Tibial artery (tissue), 4 donors: ENCODE data around the gene CSF1.

Experiments used
- DNase-seq, 2 donors: peaks; one replicate each; pipeline ENCODE4 v3.0.0-alpha.2; 2019
- H3K27ac ChIP-seq, 2 donors: fragments of 200-600 bp; sonication (generic) in 1 of 2; 1 replicate in 1 of 2; 2 replicates in 1 of 2; pipeline ENCODE4 v1.5.1; 2018 to 2019; ENCODE audit warnings: mild to moderate bottlenecking in 1 of 2
- H3K27me3 ChIP-seq, 2 donors: fragments of 200-600 bp; sonication (generic) in 1 of 2; one replicate each; pipeline versions ENCODE4 v1.5.1 to v1.6.0; 2016 to 2019
- H3K36me3 ChIP-seq, 3 donors: fragments of 200-600 bp; sonication (generic) in 2 of 3; one replicate each; pipeline ENCODE4 v1.5.1; 2016 to 2019; ENCODE audit warnings: mild to moderate bottlenecking in 2 of 3
- H3K4me1 ChIP-seq, 4 donors: fragments of 200-600 bp; sonication (generic) in 2 of 4; 1 replicate in 3 of 4; 2 replicates in 1 of 4; pipeline ENCODE4 v1.5.1; 2016 to 2019
- H3K4me3 ChIP-seq, 2 donors: fragments of 200-600 bp; sonication (generic) in 1 of 2; 1 replicate in 1 of 2; 2 replicates in 1 of 2; pipeline ENCODE4 v1.5.1; 2018 to 2019; ENCODE audit warnings: mild to moderate bottlenecking in 2 of 2
- H3K9me3 ChIP-seq, 3 donors: fragments of 200-600 bp; sonication (generic) in 1 of 3; one replicate each; pipeline ENCODE4 v1.5.1; 2016 to 2019
- intact Hi-C: fragments of 100-400 bp; cut with DNase I; formaldehyde crosslinking; loops from one replicate; pipeline ENCODE4 v1.15.0; 2023; ENCODE audit warnings: low total_unique reads
- TF ChIP-seq, protein P1 (sequence below), 2 experiments: fragments of 200-600 bp in 1 of 2; fragments of 450-650 bp in 1 of 2; IDR thresholded peaks; one replicate each; pipeline ENCODE4 v1.5.1; 2017 to 2019; ENCODE audit warnings: antibody characterized with exemption in 2 of 2, mild to moderate bottlenecking in 1 of 2, moderate library complexity in 1 of 2

The CSF1 gene

DNA sequence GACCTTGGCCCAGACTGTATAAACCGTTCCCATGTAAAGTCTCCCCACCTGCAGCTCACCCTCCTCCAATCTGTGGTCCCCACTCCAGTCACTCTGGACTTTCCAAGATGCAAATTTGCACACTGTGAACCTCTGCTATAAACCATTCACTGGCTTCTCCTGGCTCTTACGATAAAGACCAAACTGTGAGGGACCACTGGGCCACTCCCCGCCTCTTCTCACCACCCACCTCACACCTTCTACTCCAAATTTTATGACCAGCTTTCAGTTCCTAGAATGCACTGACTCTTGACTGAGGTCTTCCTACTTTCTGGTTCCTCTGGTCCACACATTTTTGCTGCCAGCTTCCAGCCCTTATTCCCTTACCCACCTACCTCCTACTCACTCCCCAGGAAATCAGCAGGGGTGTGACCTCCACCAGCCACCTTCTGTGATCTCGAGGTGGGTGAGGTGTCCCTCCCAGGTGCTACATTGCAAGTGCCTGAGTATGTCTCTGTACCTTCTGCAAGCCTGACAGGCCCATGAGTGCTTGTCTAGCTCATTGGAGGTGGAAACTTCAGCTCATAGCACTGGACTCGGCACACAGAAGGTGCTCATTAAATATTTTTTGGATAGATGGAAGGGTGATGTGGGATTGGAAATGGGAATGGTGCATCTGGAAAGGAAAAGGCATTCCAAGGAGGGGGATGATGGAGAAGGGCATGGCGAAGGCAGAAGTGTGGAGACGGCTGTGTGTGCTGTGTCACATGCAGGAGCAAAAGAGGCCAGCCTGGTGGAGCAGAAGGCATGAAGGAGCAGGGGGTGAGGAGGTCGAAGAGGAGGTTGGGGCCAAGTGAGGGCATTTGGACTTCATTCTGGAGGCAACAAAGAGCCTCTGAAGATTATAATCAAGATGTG lies 15.6 kb upstream of the CSF1 start:
- H3K9me3 ChIP-seq, result no peaks in the 10 kb centered on the region
- H3K27me3 ChIP-seq, result no peaks in the 10 kb centered on the region
- TF ChIP-seq, protein P1, sequence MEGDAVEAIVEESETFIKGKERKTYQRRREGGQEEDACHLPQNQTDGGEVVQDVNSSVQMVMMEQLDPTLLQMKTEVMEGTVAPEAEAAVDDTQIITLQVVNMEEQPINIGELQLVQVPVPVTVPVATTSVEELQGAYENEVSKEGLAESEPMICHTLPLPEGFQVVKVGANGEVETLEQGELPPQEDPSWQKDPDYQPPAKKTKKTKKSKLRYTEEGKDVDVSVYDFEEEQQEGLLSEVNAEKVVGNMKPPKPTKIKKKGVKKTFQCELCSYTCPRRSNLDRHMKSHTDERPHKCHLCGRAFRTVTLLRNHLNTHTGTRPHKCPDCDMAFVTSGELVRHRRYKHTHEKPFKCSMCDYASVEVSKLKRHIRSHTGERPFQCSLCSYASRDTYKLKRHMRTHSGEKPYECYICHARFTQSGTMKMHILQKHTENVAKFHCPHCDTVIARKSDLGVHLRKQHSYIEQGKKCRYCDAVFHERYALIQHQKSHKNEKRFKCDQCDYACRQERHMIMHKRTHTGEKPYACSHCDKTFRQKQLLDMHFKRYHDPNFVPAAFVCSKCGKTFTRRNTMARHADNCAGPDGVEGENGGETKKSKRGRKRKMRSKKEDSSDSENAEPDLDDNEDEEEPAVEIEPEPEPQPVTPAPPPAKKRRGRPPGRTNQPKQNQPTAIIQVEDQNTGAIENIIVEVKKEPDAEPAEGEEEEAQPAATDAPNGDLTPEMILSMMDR (IDR thresholded peaks at IDR 0.05), result no peak
- DNase-seq, result no peak
- no peaks in the 10 kb centered on the region for H3K36me3 ChIP-seq
- intact Hi-C loops, result loop anchor here (1.0 kb wide), 1 partner anchor 58 kb away; no protein-coding TSS in a partner anchor
- H3K4me1 ChIP-seq, result peaks cover 0 to 19% (median 11%) of the 10 kb centered on the region in 4 donors
- no peak overlapping the region for H3K27ac ChIP-seq
- no peak overlapping the region for H3K4me3 ChIP-seq

DNA sequence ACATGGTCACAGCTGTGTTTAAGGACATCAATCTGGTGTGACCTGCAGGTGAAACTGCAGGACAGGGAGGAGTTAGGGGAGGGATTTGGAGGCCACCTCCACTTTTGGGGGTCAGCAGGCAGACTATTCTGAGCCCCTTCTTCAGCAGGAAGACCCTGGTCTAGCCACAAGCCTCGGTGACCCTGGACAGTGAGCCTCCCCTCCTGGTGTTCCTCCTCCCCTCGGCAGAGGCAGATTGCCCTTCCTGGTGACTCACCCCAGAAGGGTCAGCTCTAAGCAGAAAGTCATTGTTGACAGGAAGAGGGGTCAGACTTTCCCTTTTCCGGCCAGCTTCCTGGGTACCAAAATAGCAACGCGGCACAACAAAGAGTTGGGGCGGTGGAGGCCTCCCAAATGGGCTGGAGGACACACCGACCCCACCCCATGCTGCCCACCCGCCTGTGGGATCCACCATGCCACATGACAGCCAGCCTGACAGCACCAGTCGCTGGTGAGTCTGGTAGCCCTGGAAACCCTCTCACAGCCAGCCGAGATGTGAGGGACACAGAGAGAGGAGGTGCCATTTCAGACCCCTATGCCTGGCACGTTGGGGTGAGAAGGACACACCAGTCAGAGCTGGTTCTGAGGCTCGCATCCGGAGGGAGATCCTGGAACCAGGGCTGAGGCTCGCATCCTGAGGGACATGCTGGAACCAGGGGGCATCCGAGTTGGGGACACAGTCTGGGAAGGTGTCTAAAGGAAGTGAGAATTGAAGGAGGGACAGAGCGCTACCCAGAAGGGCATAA lies 14.7 kb upstream of the CSF1 start:
- TF ChIP-seq, protein P1 (IDR thresholded peaks at IDR 0.05), result no peak
- Histone ChIP-seq H3K4me3 (no peak overlapping the region), H3K36me3 (no peaks in the 10 kb centered on the region), H3K27me3 (no peaks in the 10 kb centered on the region), H3K27ac (no peak overlapping the region), H3K9me3 (no peaks in the 10 kb centered on the region), H3K4me1 (peaks cover 0 to 19% (median 11%) of the 10 kb centered on the region in 4 donors)
- peak in 1 of 2 donors; percentile 38 for DNase-seq
- intact Hi-C loops, result loop anchor here (1.0 kb wide), 1 partner anchor 59 kb away; no protein-coding TSS in a partner anchor

DNA sequence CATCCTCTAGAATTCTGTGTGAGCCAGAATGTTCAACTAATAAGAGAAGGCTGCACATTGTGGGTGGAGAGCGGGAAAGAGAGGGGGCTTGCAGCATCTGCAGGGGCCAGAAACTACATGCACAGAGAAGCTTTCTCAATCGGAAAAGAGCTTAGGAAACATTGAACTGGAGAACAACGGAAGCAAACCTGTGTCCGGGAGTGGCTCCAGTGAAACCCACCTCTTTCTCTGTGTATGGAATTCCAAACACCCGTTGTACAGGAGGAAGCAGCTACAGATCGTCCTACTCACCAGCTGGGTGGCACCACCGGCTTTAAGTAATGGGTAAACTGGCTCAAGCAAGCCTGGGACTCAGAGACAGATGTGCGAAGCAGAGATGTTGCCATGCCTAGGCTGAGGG lies 14.0 kb upstream of the CSF1 start:
- TF ChIP-seq, protein P1 (IDR thresholded peaks at IDR 0.05), result no peak
- no peaks in the 10 kb centered on the region for H3K9me3 ChIP-seq
- H3K27ac ChIP-seq, result no peak overlapping the region
- H3K27me3 ChIP-seq, result no peaks in the 10 kb centered on the region
- intact Hi-C loops, result no loop called here
- H3K4me3 ChIP-seq, result no peak overlapping the region
- peaks cover 0 to 19% (median 11%) of the 10 kb centered on the region in 4 donors for H3K4me1 ChIP-seq
- H3K36me3 ChIP-seq, result no peaks in the 10 kb centered on the region
- DNase-seq, result no peak

DNA sequence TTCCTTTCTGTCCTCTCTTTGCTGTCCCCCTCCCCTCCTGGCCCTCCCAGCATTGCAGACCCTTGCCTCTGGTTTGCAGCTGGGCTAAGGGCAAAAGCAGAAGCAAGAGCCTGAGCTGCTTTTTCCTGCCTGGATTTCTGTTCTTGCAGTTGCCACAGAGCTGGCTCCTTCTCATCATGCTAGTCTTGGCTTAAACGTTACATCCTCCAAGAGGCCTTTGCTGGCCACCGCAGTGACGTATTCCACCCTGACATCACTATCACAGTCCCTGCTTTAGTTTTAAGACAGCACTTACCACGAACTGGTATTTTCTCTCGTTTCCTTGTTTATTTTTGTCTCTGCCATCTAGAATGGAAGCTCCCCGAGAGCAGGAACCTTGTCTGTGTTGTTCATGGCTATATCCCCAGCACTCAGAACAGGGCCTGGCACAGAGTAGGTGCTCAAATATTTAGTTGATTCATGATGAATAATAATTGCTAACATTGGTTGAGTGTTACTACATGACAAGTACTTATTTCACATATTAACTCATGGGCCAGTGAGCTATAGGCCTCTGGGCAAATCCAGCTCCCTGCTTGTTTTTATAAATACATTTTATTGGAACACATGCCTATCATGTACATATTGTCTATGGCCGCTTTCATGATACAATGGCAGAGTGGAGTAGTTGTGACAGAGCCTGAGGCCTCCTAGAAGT lies 13.2 kb upstream of the CSF1 start:
- Histone ChIP-seq H3K27ac (no peak overlapping the region), H3K27me3 (no peaks in the 10 kb centered on the region), H3K4me1 (peaks cover 0 to 14% (median 11%) of the 10 kb centered on the region in 4 donors), H3K9me3 (no peaks in the 10 kb centered on the region), H3K36me3 (no peaks in the 10 kb centered on the region), H3K4me3 (no peak overlapping the region)
- TF ChIP-seq, protein P1 (IDR thresholded peaks at IDR 0.05), result no peak
- DNase-seq, result no peak
- intact Hi-C loops, result no loop called here

DNA sequence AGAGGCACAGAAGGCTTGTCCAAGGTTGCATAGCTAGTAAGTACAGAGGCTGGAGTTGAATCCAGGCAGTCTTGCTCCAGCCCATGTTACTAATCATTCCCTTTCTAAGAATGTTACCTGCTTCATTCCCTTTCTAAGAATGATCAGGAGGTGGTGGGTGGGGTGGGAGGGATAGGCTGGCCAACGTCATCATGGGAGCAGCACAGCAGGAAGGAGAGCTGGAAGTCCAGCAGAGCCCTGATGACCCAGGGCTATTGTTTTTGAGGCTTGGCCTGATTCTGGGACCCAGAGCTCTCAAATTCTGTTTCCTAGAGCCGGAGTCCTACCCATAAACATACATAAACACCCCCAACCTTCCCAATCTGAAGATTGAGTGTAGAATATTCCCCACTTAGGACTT lies 11.8 kb upstream of the CSF1 start:
- H3K4me1 ChIP-seq, result peaks cover 0 to 12% (median 11%) of the 10 kb centered on the region in 4 donors
- DNase-seq, result no peak
- TF ChIP-seq, protein P1 (IDR thresholded peaks at IDR 0.05), result no peak
- H3K27me3 ChIP-seq, result no peaks in the 10 kb centered on the region
- no peaks in the 10 kb centered on the region for H3K36me3 ChIP-seq
- H3K27ac ChIP-seq, result no peak overlapping the region
- no peak overlapping the region for H3K4me3 ChIP-seq
- no peaks in the 10 kb centered on the region for H3K9me3 ChIP-seq
- intact Hi-C loops, result no loop called here
